Rectal smooth muscle tissue (tissue), 1 donor: ENCODE data around the gene TRPV3.

Experiments
- H3K27ac ChIP-seq: one replicate; pipeline ENCODE4 v1.7.0; 2013; ENCODE audit warnings: low read depth, low read length, inconsistent platforms
- H3K27me3 ChIP-seq: one replicate; pipeline ENCODE4 v1.7.0; 2013; ENCODE audit warnings: low read length; ENCODE audit not compliant: control insufficient read depth, insufficient read depth
- H3K36me3 ChIP-seq: one replicate; pipeline ENCODE4 v1.7.0; 2013; ENCODE audit warnings: low read length; ENCODE audit not compliant: control insufficient read depth, insufficient read depth
- H3K4me1 ChIP-seq: one replicate; pipeline ENCODE4 v1.7.0; 2013; ENCODE audit warnings: low read length; ENCODE audit not compliant: control insufficient read depth, insufficient read depth
- H3K4me3 ChIP-seq: one replicate; pipeline ENCODE4 v1.7.0; 2013; ENCODE audit warnings: low read length
- H3K9ac ChIP-seq: one replicate; pipeline ENCODE4 v1.7.0; 2013; ENCODE audit warnings: low read length

TRPV3 gene

DNA sequence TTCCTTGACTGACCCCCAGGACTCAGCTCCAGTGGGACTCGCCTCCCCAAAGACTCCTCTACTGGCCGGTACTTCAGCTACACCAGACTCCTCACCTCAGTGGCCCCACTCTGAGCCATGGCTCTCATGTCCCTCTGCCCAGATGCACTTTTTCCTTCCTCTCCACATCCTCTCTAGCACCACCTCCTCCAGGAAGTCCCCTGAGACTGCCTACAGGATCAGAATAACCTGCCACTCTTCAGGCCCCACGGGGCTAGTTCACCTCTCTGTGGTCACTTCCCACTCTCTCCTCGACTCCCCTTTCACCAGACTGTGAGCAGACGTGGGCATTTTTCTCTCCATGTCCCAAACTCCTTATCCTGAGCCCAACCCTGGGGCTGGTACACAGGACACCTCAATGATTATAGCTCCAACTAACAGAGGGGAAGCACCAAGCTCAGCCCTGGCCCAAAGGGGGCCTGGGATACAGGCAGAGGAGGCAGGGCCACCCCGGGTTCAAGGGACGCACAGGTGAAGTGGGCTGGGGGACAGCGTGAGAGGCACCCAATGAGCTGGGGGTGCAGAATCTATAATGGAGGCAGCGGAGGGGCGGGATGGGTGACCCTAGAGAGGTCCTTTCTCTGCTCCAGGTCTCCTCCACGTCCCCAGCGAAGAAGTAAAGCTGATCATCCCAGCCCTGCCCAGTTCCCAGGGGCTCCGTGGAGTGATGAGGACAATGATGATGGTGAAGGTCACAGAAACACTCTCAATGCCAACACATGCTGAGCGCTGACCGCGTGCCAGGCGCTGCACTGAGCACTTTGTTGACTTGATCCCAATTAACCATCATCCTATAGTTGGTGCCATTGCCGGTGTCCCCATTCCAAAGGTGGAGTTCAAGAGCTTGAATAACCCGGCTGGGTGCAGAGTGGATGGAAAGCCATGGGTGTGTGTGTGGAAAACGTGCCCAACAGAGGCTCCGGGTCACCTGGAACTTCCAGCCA, 3.9 kb downstream of the TRPV3 start:
- H3K9ac ChIP-seq = no peak overlapping the region
- H3K36me3 ChIP-seq = no peaks in the 10 kb centered on the region
- H3K4me3 ChIP-seq = no peak overlapping the region
- H3K27me3 ChIP-seq = no peaks in the 10 kb centered on the region
- H3K27ac ChIP-seq = no peak overlapping the region
- H3K4me1 ChIP-seq = no peaks in the 10 kb centered on the region

GRCh38 chr17:3552916-3553315, 4.7 kb downstream of the TRPV3 start:
- Histone ChIP-seq H3K4me1 (no peaks in the 10 kb centered on the region), H3K9ac (no peak overlapping the region), H3K4me3 (no peak overlapping the region), H3K27me3 (no peaks in the 10 kb centered on the region), H3K27ac (no peak overlapping the region), H3K36me3 (no peaks in the 10 kb centered on the region)

DNA sequence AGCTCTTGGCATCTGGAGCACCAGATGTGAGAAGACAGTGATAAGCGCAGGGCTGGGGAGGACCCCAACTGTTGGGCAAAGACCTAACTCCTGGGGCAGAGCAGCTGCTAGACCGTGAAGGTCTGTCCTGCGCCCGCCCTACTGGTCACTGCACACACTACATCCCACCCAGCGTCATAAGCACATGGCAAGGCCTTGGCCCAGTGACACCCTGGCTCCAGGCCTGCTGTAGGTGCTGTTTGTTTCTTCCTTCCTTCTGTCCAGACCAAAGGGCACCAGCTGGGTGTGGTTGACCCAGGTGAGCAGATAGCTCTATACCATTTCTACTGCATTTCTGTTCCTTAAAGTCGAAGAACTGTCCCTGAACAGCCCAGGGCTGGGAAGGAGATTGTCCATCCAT, 6.4 kb downstream of the TRPV3 start:
- H3K27ac ChIP-seq = no peak overlapping the region
- H3K36me3 ChIP-seq = no peaks in the 10 kb centered on the region
- H3K27me3 ChIP-seq = no peaks in the 10 kb centered on the region
- no peaks in the 10 kb centered on the region for H3K4me1 ChIP-seq
- no peak overlapping the region for H3K9ac ChIP-seq
- H3K4me3 ChIP-seq = no peak overlapping the region

DNA sequence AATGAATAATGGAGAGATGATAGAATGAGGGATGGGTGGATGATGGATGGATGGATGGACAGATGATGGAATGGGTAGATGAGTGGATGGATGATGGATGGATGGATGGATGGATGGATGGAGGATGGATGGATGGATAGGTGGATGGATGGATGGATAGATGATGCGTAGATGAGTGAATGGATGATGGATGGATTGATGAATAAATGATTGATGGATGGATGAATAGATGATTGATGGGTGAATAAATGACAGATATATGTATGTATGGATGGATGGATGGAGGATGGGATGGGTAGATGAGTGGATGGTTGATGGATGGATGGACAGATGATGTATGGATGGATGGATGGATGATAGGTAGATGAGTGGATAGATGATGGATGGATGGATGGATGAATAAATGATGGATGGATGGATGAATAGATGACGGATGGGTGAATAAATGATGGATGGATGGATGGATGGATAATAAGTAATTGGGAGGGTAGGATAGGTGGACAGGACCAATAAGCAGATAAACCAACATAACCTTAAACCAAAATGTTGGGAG, 7.9 kb downstream of the TRPV3 start:
- H3K27me3 ChIP-seq = no peaks in the 10 kb centered on the region
- H3K4me1 ChIP-seq = no peaks in the 10 kb centered on the region
- no peak overlapping the region for H3K9ac ChIP-seq
- H3K4me3 ChIP-seq = no peak overlapping the region
- H3K27ac ChIP-seq = no peak overlapping the region
- no peaks in the 10 kb centered on the region for H3K36me3 ChIP-seq

DNA sequence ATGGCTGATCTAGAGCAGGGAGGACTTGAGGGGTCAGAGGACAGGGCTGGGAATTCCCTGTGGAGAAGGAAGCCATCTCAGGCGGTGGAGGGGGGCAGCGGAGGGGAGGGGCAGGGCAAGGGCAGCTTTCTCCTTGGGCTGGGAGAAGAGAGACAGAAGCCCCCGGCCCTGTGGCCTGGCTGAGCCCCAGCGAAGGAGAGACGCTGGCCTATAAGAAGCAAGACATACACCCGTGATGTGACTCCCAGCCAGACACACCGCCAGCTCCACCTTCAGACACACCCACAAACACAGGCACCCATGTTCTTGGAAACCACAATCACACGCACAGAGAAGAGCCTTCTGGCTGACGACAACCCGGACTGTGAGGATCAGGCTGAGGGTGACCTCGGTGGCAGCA, 10.0 kb downstream of the TRPV3 start:
- Histone ChIP-seq H3K4me3 (no peak overlapping the region), H3K4me1 (no peaks in the 10 kb centered on the region), H3K9ac (no peak overlapping the region), H3K27me3 (no peaks in the 10 kb centered on the region), H3K27ac (no peak overlapping the region), H3K36me3 (no peaks in the 10 kb centered on the region)

DNA sequence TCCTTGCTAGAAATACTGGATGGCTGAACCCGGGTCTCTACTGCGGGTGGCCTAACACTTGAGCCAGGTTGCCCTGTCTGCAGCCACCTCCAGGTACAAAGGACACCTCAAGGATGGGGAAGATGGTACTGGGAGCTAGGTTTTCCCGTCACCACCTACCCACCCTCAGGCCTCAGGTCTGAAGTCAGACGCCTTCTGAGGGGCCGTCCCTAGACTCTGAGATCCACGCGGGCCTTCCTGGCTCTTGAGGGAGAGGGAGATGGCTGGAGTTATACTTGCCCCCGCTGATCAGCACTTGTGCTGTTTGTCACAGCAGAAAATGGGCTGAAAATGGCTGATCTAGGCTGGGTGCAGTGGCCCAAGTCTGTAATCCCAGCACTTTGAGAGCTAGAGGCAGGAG, 10.6 kb downstream of the TRPV3 start:
- no peak overlapping the region for H3K9ac ChIP-seq
- no peak overlapping the region for H3K4me3 ChIP-seq
- no peaks in the 10 kb centered on the region for H3K4me1 ChIP-seq
- no peaks in the 10 kb centered on the region for H3K27me3 ChIP-seq
- H3K36me3 ChIP-seq = no peaks in the 10 kb centered on the region
- H3K27ac ChIP-seq = no peak overlapping the region

GRCh38 chr17:3546521-3546920, 11.1 kb downstream of the TRPV3 start:
- no peaks in the 10 kb centered on the region for H3K27me3 ChIP-seq
- no peaks in the 10 kb centered on the region for H3K36me3 ChIP-seq
- H3K27ac ChIP-seq = no peak overlapping the region
- H3K4me3 ChIP-seq = no peak overlapping the region
- H3K4me1 ChIP-seq = no peaks in the 10 kb centered on the region
- H3K9ac ChIP-seq = no peak overlapping the region

GRCh38 chr17:3545151-3545550, 12.5 kb downstream of the TRPV3 start:
- H3K27ac ChIP-seq = no peak overlapping the region
- no peak overlapping the region for H3K4me3 ChIP-seq
- no peak overlapping the region for H3K9ac ChIP-seq
- no peaks in the 10 kb centered on the region for H3K27me3 ChIP-seq
- H3K4me1 ChIP-seq = no peaks in the 10 kb centered on the region
- no peaks in the 10 kb centered on the region for H3K36me3 ChIP-seq

GRCh38 chr17:3544365-3544764, 13.2 kb downstream of the TRPV3 start:
- H3K36me3 ChIP-seq = no peaks in the 10 kb centered on the region
- H3K4me3 ChIP-seq = no peak overlapping the region
- no peak overlapping the region for H3K27ac ChIP-seq
- H3K27me3 ChIP-seq = no peaks in the 10 kb centered on the region
- no peaks in the 10 kb centered on the region for H3K4me1 ChIP-seq
- H3K9ac ChIP-seq = no peak overlapping the region

GRCh38 chr17:3543453-3543852, 14.2 kb downstream of the TRPV3 start:
- Histone ChIP-seq H3K27me3 (no peaks in the 10 kb centered on the region), H3K4me3 (no peak overlapping the region), H3K27ac (no peak overlapping the region)

DNA sequence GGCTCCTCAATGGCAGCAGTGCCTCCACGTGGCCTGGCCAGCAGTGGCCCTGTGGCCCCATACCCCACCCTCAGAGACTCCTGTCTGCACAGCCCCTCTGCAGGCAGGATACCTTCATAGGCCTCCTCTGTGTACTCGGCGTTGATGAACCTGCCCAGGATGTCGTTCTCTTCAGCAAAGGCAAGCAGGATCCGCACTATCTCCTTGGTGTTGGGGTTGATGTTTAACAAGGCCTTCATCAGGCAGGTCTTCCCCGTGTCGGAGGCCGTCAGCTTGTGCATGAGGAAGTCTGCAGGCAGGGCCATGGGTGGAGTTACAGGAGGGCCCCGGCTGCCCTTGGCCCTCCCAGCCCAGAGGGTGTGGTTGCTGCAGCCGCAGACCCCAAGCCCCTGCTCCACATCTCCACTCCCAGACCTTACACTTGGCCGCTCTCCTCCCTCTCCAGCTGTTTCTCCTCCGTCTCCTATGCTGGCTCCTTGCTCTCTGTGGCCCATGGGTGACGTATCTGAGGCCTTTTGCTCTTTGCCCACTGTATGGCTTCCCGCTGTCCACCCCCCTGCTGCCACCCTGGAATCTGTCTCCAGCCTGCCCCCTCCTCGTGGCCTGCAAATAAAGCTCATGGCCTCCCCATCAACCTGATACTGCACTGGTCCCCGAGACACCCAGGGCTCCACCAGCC, 15.1 kb downstream of the TRPV3 start:
- Histone ChIP-seq H3K36me3 (no peaks in the 10 kb centered on the region), H3K27ac (no peak overlapping the region), H3K27me3 (no peaks in the 10 kb centered on the region), H3K4me1 (no peaks in the 10 kb centered on the region), H3K4me3 (no peak overlapping the region), H3K9ac (no peak overlapping the region)

More at GRCh38 chr17:3543453-3543852, 14.2 kb downstream of the TRPV3 start:
- no peak overlapping the region for H3K9ac ChIP-seq
- H3K4me1 ChIP-seq = no peaks in the 10 kb centered on the region
- no peaks in the 10 kb centered on the region for H3K36me3 ChIP-seq

DNA sequence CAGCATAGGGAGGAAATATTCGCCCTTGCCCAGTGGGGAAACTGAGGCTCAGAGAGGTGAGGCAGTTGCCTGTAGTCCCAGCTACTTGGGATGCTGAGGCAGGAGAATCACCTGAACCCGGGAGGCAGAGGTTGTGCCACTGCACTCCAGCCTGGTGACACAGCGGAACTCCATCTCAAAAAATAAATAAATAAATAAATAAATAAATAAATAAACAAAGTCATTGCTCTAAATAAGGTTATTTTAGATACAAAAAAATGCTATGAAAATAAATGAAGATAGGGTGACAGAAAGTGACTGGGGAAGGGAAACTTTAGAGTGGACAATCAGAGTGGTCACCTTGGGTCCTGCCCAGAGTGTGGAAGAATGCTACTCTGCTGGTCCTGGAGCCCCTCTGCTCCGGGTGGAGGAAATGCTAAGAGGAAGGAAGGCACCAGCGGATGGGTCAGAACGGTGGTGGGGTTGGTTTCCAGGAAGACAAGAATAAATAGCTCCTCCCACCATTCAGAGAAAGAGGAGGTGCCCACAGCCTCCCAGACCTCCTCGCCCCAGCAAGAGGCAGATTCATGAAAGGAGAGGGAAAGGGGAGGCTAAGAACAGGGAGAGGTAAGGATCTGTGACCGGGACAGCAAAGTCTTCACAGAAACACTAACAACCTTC, 17.6 kb downstream of the TRPV3 start:
- Histone ChIP-seq H3K27ac (no peak overlapping the region), H3K4me1 (no peaks in the 10 kb centered on the region), H3K9ac (no peak overlapping the region), H3K36me3 (no peaks in the 10 kb centered on the region), H3K27me3 (no peaks in the 10 kb centered on the region), H3K4me3 (no peak overlapping the region)
